ENCODE data around the gene ADCY4. TPM values are rescaled to one million over a fixed set of nuclear protein-coding genes. Genes with fewer than 3 reads are reported as not detected.

The ADCY4 gene
- total and polyA plus RNA-seq, 2 of the 13 experiments (the other 11 are each of a cell fraction or from before 2014, with no cell fraction given) = 0.03 TPM; not detected in 1

DNA sequence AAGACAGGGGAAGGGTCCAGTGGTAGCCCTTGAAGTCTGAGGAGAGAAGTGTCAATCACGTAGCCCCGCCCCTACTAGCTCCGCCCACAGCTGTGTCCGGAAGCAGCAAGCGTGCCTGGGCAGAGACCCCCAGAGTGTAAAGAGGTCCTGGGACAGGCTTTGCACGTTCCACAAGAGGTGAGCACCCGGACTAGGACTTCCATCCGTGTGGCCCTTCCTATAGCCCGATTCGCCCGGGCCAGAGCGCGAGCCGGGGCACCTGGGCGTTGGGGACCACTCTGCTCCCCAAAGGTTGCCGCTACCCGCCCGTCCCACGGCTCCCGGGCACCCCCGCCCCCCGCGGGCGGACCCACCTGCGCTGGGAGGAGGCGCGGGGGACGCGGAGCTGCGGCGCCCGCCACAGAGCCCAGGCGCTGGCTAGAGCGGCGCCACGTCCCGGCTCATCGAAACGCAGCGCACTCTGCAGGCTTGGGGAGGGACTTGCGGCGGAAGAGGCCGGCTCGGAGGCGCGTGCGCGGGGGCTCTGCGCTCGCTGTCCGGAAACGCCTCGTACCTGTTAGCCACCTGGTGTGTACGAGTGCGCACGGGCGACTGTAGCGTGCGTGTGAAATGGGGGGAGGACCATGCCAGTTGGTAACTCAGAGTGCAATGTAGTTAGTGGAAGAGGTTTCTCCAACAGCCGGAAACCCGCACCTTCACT lies 63.6 kb downstream of the ADCY4 start, which contains the start of gene RABGGTA (continued):
- TF ChIP-seq, protein P1, sequence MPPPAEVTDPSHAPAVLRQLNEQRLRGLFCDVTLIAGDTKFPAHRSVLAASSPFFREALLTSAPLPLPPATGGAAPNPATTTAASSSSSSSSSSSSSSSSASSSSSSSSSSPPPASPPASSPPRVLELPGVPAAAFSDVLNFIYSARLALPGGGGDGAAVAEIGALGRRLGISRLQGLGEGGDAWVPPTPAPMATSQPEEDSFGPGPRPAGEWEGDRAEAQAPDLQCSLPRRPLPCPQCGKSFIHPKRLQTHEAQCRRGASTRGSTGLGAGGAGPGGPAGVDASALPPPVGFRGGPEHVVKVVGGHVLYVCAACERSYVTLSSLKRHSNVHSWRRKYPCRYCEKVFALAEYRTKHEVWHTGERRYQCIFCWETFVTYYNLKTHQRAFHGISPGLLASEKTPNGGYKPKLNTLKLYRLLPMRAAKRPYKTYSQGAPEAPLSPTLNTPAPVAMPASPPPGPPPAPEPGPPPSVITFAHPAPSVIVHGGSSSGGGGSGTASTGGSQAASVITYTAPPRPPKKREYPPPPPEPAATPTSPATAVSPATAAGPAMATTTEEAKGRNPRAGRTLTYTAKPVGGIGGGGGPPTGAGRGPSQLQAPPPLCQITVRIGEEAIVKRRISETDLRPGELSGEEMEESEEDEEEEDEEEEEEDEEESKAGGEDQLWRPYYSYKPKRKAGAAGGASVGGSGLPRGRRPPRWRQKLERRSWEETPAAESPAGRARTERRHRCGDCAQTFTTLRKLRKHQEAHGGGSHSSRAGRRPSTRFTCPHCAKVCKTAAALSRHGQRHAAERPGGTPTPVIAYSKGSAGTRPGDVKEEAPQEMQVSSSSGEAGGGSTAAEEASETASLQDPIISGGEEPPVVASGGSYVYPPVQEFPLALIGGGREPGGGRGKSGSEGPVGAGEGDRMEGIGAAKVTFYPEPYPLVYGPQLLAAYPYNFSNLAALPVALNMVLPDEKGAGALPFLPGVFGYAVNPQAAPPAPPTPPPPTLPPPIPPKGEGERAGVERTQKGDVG (CRISPR knock-in tag; IDR thresholded peaks at IDR 0.05; ENCODE audit: borderline replicate concordance) = peak; percentile 77; the same call in 1 of the 2 replicates
- TF ChIP-seq, protein P2, sequence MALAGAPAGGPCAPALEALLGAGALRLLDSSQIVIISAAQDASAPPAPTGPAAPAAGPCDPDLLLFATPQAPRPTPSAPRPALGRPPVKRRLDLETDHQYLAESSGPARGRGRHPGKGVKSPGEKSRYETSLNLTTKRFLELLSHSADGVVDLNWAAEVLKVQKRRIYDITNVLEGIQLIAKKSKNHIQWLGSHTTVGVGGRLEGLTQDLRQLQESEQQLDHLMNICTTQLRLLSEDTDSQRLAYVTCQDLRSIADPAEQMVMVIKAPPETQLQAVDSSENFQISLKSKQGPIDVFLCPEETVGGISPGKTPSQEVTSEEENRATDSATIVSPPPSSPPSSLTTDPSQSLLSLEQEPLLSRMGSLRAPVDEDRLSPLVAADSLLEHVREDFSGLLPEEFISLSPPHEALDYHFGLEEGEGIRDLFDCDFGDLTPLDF (CRISPR knock-in tag; IDR thresholded peaks at IDR 0.05) = peak; percentile 95
- no peak for TF ChIP-seq KAT2B (IDR thresholded peaks at IDR 0.05; ENCODE audit: borderline replicate concordance, low read depth, low read length)
- no peak for TF ChIP-seq SUZ12 (IDR thresholded peaks at IDR 0.05; ENCODE audit: low read depth, low read length)
- peak in 1 of 2 experiments; percentile 8; a peak in 1 of 4 replicates for TF ChIP-seq NR2F1 (CRISPR knock-in tag; IDR thresholded peaks at IDR 0.05)
- peak; percentile 86 for TF ChIP-seq BCL6 (CRISPR knock-in tag; IDR thresholded peaks at IDR 0.05)
- TF ChIP-seq, protein P3, sequence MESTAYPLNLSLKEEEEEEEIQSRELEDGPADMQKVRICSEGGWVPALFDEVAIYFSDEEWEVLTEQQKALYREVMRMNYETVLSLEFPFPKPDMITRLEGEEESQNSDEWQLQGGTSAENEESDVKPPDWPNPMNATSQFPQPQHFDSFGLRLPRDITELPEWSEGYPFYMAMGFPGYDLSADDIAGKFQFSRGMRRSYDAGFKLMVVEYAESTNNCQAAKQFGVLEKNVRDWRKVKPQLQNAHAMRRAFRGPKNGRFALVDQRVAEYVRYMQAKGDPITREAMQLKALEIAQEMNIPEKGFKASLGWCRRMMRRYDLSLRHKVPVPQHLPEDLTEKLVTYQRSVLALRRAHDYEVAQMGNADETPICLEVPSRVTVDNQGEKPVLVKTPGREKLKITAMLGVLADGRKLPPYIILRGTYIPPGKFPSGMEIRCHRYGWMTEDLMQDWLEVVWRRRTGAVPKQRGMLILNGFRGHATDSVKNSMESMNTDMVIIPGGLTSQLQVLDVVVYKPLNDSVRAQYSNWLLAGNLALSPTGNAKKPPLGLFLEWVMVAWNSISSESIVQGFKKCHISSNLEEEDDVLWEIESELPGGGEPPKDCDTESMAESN (CRISPR knock-in tag; conservative IDR thresholded peaks at IDR 0.05) = peak; percentile 100
- TF ChIP-seq FOXM1 (CRISPR knock-in tag; IDR thresholded peaks at IDR 0.05) = peak; percentile 91
- no peak for TF ChIP-seq SMARCE1 (IDR thresholded peaks at IDR 0.05; ENCODE audit: borderline replicate concordance)
- TF ChIP-seq NFKB2 (CRISPR knock-in tag; IDR thresholded peaks at IDR 0.05; ENCODE audit: borderline replicate concordance) = peak; percentile 100
- TF ChIP-seq, protein P4, sequence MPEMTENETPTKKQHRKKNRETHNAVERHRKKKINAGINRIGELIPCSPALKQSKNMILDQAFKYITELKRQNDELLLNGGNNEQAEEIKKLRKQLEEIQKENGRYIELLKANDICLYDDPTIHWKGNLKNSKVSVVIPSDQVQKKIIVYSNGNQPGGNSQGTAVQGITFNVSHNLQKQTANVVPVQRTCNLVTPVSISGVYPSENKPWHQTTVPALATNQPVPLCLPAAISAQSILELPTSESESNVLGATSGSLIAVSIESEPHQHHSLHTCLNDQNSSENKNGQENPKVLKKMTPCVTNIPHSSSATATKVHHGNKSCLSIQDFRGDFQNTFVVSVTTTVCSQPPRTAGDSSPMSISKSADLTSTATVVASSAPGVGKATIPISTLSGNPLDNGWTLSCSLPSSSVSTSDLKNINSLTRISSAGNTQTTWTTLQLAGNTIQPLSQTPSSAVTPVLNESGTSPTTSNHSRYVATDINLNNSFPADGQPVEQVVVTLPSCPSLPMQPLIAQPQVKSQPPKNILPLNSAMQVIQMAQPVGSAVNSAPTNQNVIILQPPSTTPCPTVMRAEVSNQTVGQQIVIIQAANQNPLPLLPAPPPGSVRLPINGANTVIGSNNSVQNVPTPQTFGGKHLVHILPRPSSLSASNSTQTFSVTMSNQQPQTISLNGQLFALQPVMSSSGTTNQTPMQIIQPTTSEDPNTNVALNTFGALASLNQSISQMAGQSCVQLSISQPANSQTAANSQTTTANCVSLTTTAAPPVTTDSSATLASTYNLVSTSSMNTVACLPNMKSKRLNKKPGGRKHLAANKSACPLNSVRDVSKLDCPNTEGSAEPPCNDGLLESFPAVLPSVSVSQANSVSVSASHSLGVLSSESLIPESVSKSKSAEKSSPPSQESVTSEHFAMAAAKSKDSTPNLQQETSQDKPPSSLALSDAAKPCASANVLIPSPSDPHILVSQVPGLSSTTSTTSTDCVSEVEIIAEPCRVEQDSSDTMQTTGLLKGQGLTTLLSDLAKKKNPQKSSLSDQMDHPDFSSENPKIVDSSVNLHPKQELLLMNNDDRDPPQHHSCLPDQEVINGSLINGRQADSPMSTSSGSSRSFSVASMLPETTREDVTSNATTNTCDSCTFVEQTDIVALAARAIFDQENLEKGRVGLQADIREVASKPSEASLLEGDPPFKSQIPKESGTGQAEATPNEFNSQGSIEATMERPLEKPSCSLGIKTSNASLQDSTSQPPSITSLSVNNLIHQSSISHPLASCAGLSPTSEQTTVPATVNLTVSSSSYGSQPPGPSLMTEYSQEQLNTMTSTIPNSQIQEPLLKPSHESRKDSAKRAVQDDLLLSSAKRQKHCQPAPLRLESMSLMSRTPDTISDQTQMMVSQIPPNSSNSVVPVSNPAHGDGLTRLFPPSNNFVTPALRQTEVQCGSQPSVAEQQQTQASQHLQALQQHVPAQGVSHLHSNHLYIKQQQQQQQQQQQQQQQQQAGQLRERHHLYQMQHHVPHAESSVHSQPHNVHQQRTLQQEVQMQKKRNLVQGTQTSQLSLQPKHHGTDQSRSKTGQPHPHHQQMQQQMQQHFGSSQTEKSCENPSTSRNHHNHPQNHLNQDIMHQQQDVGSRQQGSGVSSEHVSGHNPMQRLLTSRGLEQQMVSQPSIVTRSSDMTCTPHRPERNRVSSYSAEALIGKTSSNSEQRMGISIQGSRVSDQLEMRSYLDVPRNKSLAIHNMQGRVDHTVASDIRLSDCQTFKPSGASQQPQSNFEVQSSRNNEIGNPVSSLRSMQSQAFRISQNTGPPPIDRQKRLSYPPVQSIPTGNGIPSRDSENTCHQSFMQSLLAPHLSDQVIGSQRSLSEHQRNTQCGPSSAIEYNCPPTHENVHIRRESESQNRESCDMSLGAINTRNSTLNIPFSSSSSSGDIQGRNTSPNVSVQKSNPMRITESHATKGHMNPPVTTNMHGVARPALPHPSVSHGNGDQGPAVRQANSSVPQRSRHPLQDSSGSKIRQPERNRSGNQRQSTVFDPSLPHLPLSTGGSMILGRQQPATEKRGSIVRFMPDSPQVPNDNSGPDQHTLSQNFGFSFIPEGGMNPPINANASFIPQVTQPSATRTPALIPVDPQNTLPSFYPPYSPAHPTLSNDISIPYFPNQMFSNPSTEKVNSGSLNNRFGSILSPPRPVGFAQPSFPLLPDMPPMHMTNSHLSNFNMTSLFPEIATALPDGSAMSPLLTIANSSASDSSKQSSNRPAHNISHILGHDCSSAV (CRISPR knock-in tag; IDR thresholded peaks at IDR 0.05; ENCODE audit: borderline replicate concordance) = peak; percentile 99
- peak; percentile 98 for TF ChIP-seq ZNF781 (CRISPR knock-in tag; IDR thresholded peaks at IDR 0.05; ENCODE audit: borderline replicate concordance, not compliant biosample characterization)
- no peak for TF ChIP-seq CBX2 (IDR thresholded peaks at IDR 0.05; ENCODE audit: low read depth, low read length)
- TF ChIP-seq CBX2 (CRISPR knock-in tag; IDR thresholded peaks at IDR 0.05; ENCODE audit: low read depth) = no peak

Data from HepG2 (cell line).